Heart left ventricle (tissue), 16 donors: ENCODE results near the gene PNMA5. TPM values are rescaled to one million over a fixed set of nuclear protein-coding genes. Genes with fewer than 3 reads are reported as not detected.
A peak's percentile ranks its signal among the peaks of the same experiment; 100 is the strongest.
"Not testable (repeated sequence)": the region's sequence is repeated elsewhere in the genome, so short reads cannot be mapped to it uniquely, and the experiment has no call there.

Experiments used
- ATAC-seq, 4 donors: fragments of 200-7000 bp; cut with Tn5 transposase; one replicate each; pipeline ENCODE4 v1.9.1; 2020 to 2022; ENCODE audit warnings: moderate library complexity in 4 of 4, mild to moderate bottlenecking in 3 of 4, moderate number of reproducible peaks in 1 of 4
- DNase-seq, 5 donors: peaks; one replicate each; pipeline ENCODE4 v3.0.0-alpha.2; 2020
- H3K27ac ChIP-seq, 12 donors: fragments of 200-600 bp; sonication (generic) in 4 of 12; one replicate each; pipeline versions ENCODE4 v1.5.0 to v1.8.0; 2016 to 2022; ENCODE audit warnings: mild to moderate bottlenecking in 2 of 12
- H3K27me3 ChIP-seq, 9 donors: fragments of 200-600 bp; sonication (generic) in 2 of 9; one replicate each; pipeline versions ENCODE4 v1.5.1 to v1.8.0; 2016 to 2022; ENCODE audit warnings: mild to moderate bottlenecking in 3 of 9
- H3K36me3 ChIP-seq, 9 donors: fragments of 200-600 bp; sonication (generic) in 2 of 9; one replicate each; pipeline versions ENCODE4 v1.5.0 to v1.8.0; 2018 to 2022; ENCODE audit warnings: mild to moderate bottlenecking in 2 of 9
- H3K4me1 ChIP-seq, 12 donors: fragments of 200-600 bp; sonication (generic) in 4 of 12; one replicate each; pipeline versions ENCODE4 v1.5.0 to v1.8.0; 2016 to 2022; ENCODE audit warnings: mild to moderate bottlenecking in 3 of 12
- H3K4me3 ChIP-seq, 12 donors: fragments of 200-600 bp; sonication (generic) in 4 of 12; one replicate each; pipeline versions ENCODE4 v1.5.0 to v1.8.0; 2017 to 2022; ENCODE audit warnings: mild to moderate bottlenecking in 9 of 12, moderate library complexity in 4 of 12
- H3K9me3 ChIP-seq, 12 donors: fragments of 200-600 bp; sonication (generic) in 4 of 12; one replicate each; pipeline versions ENCODE4 v1.5.0 to v1.8.0; 2016 to 2022; ENCODE audit warnings: mild to moderate bottlenecking in 1 of 12
- POLR2A ChIP-seq, 2 donors: fragments of 450-650 bp; IDR thresholded peaks; one replicate each; pipeline ENCODE4 v1.6.1; 2017; ENCODE audit warnings: antibody characterized with exemption in 2 of 2, mild to moderate bottlenecking in 2 of 2, moderate library complexity in 2 of 2
- WGBS, 4 donors: extraction: QIAGEN DNeasy Blood & Tissue Kit in 2 of 4; methylation state at CpG; one replicate each; pipeline versions ENCODE4 v1.1.5 to v1.1.7; 2013 to 2018; 5-methylcytosine and 5-hydroxymethylcytosine counted together
- intact Hi-C, 10 donors: fragments of 100-400 bp; cut with DNase I; formaldehyde crosslinking; loops; one replicate each; pipeline versions ENCODE4 v1.11.1 to v1.14.2; 2022
- polyA plus RNA-seq, 2 donors: library from polyadenylated mRNA; stranded (reverse); fragments of 200-250 nt; gene quantifications; one replicate each; pipeline ENCODE4 v1.2.3, GENCODE V29; 2013
- total RNA-seq, 9 donors: library from RNA; depleted of rRNA in 2 of 9; stranded (reverse); fragments of >200 nt in 2 of 9; fragmentation: NEBNext Ultra II Directional in 3 of 9; extraction: Animal tissue kit (Norgen Biotek cat#: 25700) in 3 of 9; gene quantifications; one replicate each; pipeline versions ENCODE4 v1.1.0 to v1.2.4, GENCODE V29; 2016 to 2023
- TF ChIP-seq, protein P1 (sequence below), 12 donors: fragments of 200-600 bp; sonication (generic) in 4 of 12; IDR thresholded peaks; one replicate each; pipeline versions ENCODE4 v1.5.0 to v1.8.0; 2018 to 2022; ENCODE audit warnings: antibody characterized with exemption in 12 of 12, mild to moderate bottlenecking in 5 of 12
- donor health status: ischemic (EF 13 %, LVEDD 7.1; RV severe dilation, severe dysfunction).
- donor health status: healthy with polysubstance abuse.
- donor health status: DM: no; HTN: yes; CAD: no.
- donor health status: DM: no; HTN: no; CAD: no.
- donor health status: ischemic (EF 25% LVEDD 6.9; RV normal size, moderate dysfunction).
- donor health status: ischemic (EF 25% LVEDD 5.7; RV mildly dilated, moderate dysfunction).
- donor health status: healthy.
- donor health status: DM: yes; HTN: yes; CAD: no.
- donor health status: ischemic (EF 35%, LVEDD 5.7; RV mildly dilated, moderate dysfunction).
- donor health status: nonischemic (EF 11% LVEDD 7.7; RV severe dilation, severe dysfunction).
- donor health status: DM: yes; HTN: yes; CAD: no.
- donor health status: PGD.
- donor health status: ischemic (EF 29% LVEDD 5.4; RV normal size, mild dysfunction).
- donor health status: nonischemic (EF 23%, LVEDD 6.1; RV moderate dilation, normal function).

Gene PNMA5
- total and polyA plus RNA-seq, 11 donors: not detected

DNA sequence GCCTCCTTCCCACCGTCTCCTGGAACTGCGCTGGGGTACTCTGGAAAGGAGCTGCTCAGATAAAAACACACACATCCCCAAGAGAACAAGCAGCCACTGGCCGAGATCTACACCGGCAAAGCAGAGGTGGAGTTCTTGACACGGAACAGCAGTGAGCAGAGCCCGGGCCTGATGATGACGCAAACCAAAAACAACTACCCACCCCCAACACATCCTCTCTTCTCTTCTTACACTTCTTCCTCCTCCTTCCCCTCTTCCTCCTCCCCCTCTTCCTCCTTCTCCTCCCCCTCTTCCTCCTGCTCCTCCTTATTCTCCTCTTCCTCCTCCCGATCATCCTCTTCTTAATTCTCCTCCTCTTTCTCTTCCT is 4.6 kb downstream of the PNMA5 start:
- DNase-seq: no peak
- Histone ChIP-seq H3K27me3 (peaks cover 0 to 11% (median 0%) of the 10 kb centered on the region in 9 donors), H3K4me3 (no peak overlapping the region), H3K27ac (peak overlapping the region in 1 of 12 donors; percentile 70), H3K9me3 (no peaks in the 10 kb centered on the region), H3K4me1 (no peaks in the 10 kb centered on the region), H3K36me3 (no peaks in the 10 kb centered on the region)
- TF ChIP-seq, protein P1, sequence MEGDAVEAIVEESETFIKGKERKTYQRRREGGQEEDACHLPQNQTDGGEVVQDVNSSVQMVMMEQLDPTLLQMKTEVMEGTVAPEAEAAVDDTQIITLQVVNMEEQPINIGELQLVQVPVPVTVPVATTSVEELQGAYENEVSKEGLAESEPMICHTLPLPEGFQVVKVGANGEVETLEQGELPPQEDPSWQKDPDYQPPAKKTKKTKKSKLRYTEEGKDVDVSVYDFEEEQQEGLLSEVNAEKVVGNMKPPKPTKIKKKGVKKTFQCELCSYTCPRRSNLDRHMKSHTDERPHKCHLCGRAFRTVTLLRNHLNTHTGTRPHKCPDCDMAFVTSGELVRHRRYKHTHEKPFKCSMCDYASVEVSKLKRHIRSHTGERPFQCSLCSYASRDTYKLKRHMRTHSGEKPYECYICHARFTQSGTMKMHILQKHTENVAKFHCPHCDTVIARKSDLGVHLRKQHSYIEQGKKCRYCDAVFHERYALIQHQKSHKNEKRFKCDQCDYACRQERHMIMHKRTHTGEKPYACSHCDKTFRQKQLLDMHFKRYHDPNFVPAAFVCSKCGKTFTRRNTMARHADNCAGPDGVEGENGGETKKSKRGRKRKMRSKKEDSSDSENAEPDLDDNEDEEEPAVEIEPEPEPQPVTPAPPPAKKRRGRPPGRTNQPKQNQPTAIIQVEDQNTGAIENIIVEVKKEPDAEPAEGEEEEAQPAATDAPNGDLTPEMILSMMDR (IDR thresholded peaks at IDR 0.05): no peak
- TF ChIP-seq POLR2A (IDR thresholded peaks at IDR 0.05): no peak
- intact Hi-C loops: no loop called here
- 48 to 66% (median 52%) methylated on average over 8 of the region's 8 CpGs for WGBS, 4 donors
- ATAC-seq: no peak

DNA sequence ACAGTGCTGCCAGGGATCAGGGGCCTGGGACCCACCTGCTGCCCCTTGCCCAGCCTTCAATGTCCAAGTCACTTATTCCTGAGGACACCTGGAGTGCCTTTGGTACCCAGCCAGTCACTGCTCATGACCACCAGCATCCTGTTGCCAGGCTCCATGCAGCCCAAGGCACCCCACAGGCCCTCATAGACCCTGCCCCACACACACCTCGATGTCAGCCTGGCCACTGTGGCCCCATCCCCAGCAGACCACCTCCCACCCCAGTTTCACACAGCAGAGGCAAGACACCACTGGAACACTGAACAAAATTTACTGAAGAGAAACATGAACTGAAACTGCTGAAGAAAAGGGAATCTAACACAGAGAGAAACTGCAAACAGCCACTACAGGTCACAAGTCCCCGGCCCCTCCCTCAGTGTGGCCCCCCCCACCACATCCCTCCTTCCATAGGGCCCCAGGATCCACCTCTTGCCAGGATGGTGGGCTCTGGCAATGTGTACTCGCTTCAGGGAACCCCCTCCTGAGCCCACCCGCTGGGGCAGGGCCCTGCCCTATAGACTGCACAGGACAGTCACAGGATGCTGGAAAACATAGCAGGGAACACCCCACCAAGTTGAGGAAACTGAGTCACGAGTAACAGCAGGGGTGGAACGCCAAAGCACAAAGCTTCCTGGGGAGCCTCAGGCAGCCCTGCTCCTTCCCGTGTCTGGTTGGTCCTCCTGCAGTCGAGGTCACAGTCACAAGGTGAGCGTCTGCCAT is 5.2 kb downstream of the PNMA5 start:
- Histone ChIP-seq H3K27ac (peak overlapping the region in 1 of 12 donors; percentile 70), H3K4me1 (no peaks in the 10 kb centered on the region), H3K9me3 (no peaks in the 10 kb centered on the region), H3K4me3 (no peak overlapping the region), H3K36me3 (no peaks in the 10 kb centered on the region), H3K27me3 (peaks cover 0 to 11% (median 0%) of the 10 kb centered on the region in 9 donors)
- intact Hi-C loops: no loop called here
- DNase-seq: no peak
- 62 to 69% (median 65%) methylated on average over 9 of the region's 9 CpGs for WGBS, 4 donors
- TF ChIP-seq, protein P1 (IDR thresholded peaks at IDR 0.05): no peak
- no peak for TF ChIP-seq POLR2A (IDR thresholded peaks at IDR 0.05)
- peak in 1 of 4 donors; percentile 22 for ATAC-seq

DNA sequence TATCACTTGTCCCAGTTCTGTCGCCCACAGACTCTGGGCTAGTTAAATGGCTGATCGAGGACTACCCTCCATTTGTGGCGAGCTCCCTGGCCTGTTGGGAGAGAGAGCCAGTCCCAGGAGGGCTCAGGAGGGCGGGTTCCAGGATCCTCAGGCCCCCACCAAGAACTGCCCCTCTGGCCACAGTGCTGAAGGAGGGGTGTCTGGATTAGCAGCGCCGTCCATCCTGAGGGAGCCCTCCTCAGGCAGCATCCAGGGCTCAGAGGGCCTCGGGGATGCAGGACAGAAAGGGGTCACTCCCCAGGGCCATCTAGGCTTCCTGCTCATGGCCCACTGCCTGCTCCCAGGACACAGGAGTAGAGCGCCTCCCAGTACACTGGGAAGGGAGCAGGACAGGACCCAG is 6.1 kb downstream of the PNMA5 start:
- ATAC-seq: no peak
- WGBS, 4 donors: 80 to 95% (median 90%) methylated on average over 3 to 8 of the region's 8 CpGs
- H3K4me1 ChIP-seq: no peaks in the 10 kb centered on the region

DNA sequence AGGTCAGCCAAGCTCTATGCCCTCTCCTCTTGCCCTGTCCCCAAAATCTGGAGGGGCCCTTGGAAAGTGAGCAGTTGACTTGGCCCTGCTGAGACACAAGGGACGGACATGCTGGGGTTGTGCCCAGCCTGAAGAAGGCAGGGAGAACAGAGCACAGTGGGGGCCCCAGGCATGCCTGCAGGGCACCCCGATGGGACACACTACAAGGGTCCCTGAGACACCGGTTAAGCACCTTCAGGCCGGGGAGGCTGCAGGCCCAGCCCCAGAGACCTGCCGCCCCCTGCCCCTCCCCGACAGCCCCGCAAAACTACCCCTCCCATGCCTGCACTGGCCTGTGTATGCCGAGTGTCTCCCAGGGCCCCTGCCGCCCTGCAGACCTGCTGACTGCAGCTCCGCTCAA is 6.8 kb downstream of the PNMA5 start:
- H3K27me3 ChIP-seq: peaks cover 0 to 11% (median 0%) of the 10 kb centered on the region in 9 donors
- H3K9me3 ChIP-seq, intact Hi-C loops, H3K27ac ChIP-seq, H3K36me3 ChIP-seq, H3K4me1 ChIP-seq, H3K4me3 ChIP-seq, ATAC-seq, DNase-seq: not testable (repeated sequence)
- WGBS, 4 donors: 76 to 100% methylated on average over 2 to 3 of the region's 10 CpGs; no CpG with 5 or more reads in 2 of the 4 donors

More for the DNA sequence above, 6.1 kb downstream of the PNMA5 start:
- H3K4me3 ChIP-seq: no peak overlapping the region
- no peak for TF ChIP-seq POLR2A (IDR thresholded peaks at IDR 0.05)
- H3K9me3 ChIP-seq: no peaks in the 10 kb centered on the region
- no peak overlapping the region for H3K27ac ChIP-seq
- H3K36me3 ChIP-seq: no peaks in the 10 kb centered on the region
- DNase-seq: no peak
- H3K27me3 ChIP-seq: peaks cover 0 to 11% (median 0%) of the 10 kb centered on the region in 9 donors
- intact Hi-C loops: no loop called here

DNA sequence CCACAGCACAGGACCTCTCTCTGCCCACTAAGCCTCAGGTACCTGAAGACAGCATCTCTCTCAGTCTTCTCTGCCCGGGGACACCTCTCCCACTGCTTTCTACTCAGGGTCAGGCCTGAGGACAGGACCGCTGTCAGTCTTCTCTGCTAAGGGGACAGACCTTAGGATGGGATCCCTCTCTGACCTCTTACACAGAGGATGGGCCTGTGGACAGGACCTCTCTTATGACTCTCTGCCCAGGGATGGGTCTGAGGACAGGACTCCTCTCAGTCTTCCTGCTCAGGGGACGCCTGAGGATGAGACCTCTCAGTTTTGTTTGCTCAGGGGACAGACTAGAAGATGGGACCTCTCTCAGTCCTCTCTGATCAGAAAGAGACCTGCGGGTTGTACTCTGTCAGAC is 8.5 kb downstream of the PNMA5 start:
- ATAC-seq, H3K36me3 ChIP-seq, DNase-seq, H3K4me1 ChIP-seq, H3K27me3 ChIP-seq, H3K4me3 ChIP-seq, H3K27ac ChIP-seq, intact Hi-C loops, H3K9me3 ChIP-seq: not testable (repeated sequence)
- WGBS, 4 donors: 100% methylated on average over 1 of the region's 4 CpGs; no CpG with 5 or more reads in 3 of the 4 donors
